HG03469 (cell line): ENCODE results near the gene HPN.

ENCODE experiments used
- ATAC-seq: cut with Tn5 transposase; IDR thresholded peaks from one replicate; pipeline ENCODE4 v1.9.1; 2021; ENCODE audit warnings: mild to moderate bottlenecking, moderate library complexity, moderate number of reproducible peaks; ENCODE audit not compliant: unreplicated experiment

HPN gene

DNA sequence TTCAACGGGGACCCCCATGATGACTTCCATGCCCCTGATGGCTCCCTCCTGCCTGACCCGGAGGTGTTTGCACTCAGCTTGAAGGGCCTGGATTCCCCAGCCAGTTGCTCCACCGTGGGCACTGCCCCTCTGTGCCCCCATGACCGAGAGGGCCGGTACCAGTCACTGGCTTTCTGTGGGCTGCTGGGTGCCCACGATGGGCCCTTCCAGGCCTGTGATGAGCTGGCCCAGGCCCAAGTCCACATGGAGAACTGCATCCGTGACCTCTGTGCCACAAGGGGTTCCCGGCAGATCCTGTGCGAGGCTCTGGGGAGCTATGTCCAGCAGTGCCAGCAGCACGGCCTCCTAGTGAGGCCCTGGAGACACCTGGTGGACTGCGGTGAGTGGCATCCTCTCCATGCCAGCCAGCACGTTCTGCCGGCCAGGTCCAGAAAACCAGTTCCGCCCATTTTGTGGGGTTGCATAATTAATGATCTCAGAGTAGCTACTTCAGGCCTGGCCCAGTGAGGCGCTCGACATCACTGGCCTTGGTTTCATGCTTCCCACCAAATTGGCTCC lies 39.2 kb downstream of the HPN start:
- no peak for ATAC-seq

DNA sequence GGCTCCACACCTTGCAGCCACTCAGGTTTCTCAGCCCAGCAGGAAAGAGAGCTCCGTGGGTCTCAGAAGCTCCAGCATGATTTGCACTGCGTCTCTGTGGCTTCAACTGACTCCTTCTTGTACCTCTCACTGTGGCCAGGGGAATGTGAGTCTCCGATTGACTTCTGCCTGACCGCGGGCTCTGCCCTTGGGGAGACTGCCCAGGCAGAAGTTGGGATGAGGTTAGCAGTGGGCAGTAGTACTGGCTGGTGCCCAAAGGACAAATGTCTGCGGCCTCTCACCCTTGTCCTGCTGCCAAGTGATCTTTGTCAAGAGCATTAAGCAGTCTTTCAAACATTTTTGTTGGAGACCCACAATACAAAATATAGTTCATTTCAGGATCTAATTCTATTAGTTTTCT lies 39.7 kb downstream of the HPN start:
- no peak for ATAC-seq

DNA sequence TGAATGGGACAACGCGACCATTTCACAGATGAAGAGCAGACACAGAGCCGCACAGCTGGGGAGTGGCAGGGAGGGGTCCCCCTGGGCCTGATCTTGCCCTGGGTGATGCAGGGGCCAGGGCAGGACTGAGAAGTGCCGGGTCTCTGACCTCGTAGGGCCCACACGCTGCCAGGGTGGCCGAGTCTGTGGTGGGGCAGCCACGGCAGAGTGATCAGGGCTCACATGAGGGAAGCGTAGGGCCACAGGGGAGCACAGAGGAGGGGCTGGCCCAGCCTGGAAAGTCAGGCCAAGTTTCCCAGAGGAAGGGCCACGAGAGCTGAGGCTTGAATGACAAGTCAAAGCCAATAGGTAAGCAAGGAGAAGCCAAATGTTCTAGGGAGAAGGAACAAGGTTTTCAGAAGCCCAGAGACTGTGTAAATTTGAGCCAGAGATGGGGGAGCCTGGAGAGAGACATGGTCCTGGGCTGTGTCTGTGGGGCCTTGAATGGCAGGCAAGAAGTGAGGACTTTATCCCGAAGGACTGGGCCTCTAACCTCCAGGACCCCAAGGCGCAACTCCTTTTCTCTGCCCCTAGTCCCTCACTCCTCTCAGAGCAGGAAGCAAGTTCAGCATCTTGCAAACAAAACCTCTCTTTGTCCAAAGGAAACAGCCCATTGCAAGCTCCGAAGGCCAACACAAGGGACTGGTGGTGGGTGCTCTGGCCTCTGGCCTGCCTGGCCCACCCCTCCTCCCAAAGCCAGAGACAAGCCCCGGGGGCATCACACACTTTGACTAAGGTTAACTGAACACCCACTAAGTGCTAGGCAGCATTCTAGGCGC lies 42.4 kb downstream of the HPN start:
- ATAC-seq: no peak

DNA sequence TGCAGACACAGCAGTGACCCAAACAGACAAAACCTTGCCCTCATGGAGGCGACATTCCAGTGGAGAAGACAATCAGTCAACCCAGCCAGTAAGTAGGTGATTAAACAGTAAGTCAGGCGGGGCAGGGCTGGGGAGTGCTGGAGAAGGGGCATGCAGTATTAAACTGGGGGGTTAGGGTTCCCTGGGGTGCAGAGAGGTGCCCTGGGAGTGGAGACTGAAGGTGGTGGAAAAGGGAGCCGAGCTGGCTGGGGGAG lies 42.9 kb downstream of the HPN start:
- ATAC-seq: no peak

DNA sequence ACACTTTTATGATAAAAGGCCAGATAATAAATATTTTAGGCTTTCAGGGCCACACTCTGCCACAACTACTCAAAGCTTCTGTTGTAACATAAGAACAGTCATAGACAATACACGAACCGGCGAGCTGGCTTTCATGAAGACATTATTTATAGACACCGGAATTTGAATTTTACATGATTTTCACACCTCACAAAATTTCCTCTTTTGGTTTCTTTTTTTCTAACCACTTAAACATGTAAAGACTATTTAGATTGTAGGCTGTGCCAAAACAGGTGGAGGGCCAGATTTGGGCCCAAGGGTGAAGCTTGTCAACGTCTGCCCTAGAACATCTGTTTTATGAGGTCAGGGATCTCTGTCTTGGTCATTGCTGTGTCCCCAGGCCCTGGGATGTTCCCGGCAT lies 44.4 kb downstream of the HPN start:
- ATAC-seq: no peak

DNA sequence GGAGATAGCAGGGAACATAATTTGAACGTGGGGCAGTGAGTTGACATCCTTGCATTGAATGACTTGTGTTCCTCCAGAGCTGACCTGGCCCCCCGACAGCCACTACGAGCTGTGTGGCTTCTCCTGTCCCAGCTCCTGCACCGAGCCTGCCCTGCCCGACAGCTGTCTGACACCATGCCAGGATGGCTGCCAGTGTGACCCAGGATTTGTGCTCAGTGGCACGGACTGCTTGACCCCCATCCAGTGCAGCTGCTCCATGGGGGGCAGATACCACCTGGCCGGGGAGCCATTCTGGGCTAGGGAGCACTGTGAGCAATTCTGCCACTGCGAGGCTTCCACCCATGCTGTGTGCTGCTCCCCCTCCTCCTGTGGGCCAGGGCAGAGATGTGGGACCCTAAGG lies 44.9 kb downstream of the HPN start:
- no peak for ATAC-seq

DNA sequence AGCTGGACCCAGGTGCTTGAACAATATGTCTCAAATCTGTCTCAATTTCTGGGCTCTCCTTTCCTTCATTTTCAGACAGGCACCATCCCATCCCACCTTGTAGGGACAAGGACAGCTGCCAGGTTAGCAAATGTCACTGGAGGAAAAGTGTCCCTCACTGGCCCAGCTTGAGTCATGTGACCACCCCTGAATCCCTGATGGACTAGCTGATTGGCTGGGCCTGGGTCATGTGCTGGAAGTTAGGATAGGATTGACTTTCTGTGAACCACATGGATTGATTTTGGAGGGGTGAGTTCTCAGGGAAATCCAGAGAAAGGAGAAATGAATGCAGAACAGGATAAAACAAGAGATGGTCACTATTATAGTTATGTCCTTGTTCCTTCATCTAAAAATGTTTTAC lies 45.9 kb downstream of the HPN start:
- no peak for ATAC-seq

DNA sequence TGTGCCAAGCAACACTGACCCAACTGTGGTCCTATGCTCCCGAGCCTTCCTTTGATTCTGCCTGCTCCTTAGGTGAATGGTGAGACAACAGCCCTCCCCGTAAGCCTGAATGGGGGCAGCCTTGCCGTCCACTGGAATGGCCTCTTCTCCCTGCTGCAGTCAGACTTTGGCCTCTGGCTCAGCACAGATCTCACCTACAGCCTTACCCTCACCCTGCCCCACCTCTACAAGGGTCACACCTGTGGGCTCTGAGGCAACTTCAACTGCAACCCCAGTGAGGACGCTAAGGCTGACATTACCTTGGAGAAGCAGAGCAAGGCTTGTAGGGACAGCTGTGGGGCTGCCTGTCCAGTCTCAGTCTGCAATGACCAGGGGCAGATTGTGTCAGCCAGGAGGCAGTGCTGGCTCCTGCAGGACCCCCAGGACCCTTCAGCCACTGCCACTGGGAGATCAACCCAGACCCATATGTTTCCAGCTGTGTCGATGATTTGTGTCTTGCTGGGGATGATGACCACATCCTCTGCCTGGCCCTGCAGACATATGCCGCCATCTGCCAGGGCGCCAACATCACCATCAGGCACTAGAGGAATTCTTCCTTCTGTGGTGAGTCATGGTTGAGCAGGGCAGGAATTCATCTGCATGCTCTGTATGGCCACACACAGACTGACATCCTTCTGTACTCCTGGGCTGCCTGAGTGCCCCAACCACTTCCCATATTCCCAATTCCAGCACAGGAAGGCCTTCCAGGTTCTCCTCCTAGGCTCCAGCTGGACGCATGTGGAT lies 46.8 kb downstream of the HPN start:
- no peak for ATAC-seq

DNA sequence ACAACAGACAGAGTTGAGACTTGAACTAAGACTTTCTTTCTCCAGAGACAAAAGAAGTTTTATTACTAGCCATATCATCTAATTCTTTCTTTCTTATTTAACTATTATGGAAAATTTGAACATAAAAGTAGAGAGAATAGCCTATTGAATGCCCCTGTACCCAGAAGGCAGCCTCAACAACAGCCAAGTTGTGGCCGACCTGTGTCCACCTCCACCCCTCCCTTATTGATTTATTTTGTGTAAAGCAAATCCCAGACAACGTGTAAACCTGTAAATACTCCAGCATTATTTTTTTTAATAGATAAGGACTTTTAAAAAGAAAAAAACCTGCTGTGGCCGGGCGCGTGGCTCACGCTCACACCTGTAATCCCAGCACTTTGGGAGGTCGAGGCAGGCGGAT lies 48.0 kb downstream of the HPN start:
- no peak for ATAC-seq

DNA sequence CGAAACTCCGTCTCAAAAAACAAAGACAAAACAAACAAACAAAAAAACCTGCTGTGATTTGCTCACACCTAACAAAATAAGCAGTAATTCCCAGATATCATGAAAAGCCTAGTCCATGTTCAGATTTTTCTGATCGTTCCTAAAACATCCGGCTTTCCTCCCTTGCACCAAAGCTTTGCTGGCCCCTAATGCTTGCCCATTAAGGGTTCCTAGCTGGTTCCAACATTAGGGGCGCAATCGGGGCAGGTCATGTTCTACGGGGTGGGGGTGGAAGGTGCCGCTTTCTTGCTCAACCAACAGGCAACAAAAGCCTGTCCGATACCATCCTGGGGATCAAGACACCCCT lies 48.6 kb downstream of the HPN start:
- ATAC-seq: no peak

DNA sequence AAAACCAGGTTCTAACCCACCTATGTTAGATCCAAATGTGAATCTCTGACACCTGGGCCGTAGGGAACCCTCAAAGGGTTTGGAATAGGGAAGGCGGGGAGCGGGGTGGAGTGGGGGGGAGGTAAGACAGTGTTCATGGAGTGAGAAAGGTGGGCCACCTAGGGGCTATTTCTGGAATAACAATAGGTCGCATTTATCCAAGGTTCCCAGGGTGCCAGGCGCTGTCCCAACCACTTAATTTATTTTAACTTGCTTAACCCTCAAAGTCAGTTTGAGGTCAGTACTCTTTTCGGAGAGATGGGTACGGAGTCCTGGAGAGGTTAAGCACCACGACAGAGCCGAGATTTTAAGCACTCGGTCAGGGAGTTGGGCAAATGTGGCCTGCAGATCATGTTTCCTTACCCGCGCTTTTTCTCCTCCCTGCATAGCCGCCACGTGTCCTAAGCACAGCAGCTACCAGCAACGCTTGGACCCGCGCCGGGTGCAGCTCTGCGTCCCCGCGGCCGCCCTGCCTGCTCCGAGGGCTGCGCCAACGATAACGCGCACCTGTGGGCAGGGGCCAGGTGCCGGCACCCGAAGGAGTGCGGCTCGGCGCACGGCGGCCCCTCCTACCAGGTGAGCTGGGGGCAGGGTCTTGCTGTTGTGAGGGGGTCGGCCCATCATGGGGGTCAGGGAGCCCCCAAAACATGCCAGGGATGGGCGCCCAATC lies 49.1 kb downstream of the HPN start:
- ATAC-seq: no peak

DNA sequence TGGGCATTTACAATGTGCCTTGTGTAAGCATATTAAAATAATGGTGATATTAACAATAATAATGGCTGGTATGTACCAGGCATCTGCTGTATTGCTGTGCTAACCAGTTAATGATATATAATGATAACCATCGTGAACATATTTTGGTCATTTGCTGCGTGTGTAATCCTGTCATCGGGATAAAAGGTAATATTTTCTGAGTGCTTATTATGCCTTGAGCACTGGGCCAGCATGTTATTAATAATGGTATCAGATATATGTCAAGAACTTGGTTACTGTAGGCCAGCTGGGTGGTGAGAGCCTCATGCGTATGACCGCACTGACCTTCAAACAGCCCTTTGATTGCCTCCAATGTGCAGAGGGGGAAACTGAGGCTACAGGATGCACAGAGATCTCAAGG lies 51.9 kb downstream of the HPN start:
- no peak for ATAC-seq

DNA sequence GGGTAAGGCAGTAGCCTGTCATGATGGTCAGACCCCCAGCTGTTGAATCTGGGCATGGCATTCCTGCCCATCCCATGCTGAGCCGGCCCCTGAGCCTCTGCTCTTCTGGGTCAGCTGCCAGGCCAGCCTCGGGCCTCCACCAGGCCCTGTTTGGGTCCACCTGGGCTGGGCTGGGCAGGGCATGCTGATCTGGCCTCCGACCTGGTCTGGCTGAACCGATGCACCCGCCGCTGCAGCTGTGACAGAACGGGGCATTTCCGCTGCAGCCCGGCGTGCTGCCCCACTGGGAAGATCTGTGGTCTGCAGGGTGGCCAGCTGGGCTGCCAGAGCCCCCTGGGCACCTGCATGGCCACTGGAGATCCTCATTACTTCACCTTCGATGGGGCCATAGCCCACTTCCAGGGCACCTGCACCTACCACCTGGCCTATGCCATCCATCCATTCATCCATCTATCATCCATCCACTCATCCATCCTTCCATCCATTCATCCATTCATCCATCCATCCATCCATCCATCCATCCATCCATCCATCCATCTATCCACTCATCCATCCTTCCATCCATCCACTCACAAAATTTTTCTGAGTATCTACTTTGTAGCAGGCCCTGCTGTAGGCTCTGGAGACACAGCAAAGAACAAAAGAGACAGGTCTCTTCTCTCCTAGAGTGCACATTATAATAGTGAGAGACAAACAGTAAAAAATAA lies 52.6 kb downstream of the HPN start:
- no peak for ATAC-seq

DNA sequence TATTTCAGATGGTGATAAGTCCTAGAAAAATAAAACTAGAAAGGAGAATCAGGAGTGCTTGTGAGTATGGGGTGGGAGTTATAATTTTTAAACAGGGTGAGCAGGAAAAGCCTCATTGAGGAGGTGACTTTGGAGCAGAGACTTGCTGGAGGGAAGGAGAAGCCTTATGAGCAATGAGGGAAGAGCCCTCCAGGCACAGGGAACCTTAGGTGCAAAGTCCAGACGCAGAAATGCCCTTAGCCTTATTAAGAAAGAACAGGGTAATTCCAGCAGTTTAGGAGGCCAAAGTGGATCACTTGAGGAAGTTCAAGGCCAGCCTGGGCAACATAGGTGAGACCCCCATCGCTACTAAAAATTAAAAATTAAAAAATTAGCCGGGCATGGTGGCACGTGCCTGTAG lies 53.1 kb downstream of the HPN start:
- ATAC-seq: no peak

DNA sequence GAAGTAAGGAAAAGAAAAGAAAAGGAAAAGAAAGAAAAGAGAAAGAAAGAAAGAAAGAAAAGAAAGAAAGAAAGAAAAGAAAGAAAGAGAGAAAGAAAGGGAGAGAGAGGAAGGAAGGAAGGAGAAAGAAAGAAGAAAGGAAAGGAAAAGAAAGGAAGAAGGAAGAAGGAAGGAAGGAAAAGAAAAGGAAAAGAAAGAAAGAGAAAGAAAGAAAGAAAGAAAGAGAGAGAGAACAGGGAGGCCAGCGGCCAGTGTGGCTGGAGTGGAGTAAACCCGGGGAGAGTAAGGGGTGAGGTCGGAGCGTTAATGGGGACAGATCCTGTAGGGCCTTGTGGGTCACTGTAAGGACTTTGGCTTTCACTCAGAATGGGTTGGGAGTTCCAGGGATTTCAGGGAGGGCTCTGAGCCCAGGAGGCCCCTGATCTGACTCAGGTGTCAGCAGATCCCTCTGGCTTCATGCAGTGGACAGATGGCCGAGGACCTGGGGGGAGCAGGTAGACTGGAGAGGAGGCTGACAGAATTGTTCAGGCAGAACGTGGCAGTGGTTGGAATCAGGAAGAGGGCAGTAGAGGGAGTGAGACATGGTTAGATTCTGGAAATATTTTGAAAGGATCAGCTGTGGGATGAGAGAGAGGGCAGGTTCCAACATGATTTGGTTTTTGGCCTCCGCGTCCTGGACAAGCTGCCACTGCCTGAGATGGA lies 54.3 kb downstream of the HPN start:
- ATAC-seq: no peak

DNA sequence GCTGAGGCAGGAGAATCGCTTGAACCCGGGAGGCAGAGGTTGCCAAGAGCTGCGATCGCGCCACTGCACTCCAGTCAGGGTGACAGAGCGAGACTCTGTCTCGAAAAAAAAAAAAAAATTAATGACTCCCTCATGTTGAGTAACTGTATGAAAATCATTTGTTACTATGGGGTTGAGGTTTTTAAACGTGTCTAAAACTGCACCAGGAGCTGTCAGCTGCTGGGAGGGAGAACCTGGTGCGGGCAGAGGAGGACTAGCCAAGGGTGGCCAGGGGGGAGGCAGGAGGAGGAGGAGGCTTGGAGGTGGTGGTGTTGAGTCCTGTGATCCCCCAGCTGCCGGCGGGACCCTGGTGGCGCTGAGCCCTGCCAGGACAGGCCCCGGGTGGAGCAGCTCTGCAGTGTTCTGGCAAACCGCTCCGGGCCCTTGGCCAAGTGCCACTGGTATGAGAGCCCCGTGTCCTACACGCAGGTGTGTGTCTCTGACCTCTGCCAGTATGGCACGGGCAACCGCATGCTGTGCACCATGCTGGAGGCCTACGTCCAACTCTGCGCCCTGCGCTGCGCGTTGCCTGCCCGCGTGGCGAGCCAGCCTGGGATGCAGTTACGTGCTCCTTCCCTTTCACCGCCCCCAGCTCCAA lies 57.0 kb downstream of the HPN start:
- ATAC-seq: no peak

DNA sequence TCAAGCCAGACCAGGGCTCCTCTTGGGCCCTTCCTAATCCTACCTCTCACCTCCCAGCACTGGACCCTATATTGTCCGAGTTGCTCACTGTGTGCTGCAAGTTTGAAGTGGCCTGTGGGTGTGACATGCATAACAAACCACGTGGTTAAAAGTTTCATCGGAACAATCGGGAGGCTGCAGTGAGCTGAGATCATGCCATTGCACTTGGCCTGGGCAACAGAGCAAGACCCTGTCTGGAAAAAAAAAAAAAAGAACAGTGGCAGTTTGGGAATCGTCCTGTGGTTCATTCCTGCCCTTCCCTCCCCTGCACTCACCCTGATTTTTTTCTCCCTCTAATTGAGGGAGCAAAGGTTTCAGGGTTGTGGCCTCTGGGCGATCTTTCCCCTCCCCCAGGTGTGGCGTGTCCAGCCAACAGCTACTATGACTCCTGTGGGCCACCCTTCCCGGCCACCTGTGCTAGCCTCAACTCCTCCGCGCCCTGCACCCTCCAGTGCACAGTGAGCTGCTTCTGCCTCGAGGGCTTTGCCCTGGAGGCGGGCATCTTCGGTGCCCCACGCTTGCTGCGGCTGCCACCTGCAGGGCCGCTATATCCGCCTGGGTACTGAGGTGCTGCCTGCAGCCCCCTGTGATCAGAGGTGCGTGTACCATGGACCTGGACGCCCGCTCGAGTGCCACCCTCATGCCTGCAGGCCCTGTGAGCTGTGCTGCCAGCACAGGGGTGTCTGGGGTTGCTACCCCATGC lies 57.8 kb downstream of the HPN start:
- no peak for ATAC-seq

DNA sequence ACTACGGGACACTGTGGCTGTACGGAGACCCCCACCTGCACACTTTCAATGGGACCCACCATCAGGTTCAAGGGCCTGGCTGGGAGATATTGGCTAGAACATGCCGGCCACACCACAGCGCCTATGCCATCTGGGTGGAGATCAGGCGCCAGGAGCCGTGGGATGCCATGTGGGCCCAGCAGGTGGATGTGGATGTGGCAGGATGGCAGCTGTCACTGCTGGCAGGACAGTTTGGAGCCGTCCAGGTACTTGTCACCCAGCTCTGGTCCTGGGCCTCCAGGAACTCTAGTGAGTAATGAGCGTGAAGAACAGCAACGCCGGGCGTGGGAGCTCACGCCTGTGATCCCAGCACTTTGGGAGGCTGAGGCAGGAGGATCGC lies 58.4 kb downstream of the HPN start:
- no peak for ATAC-seq
